Natural killer cell (primary cell): ENCODE results near the gene ABCG1. TPM values are rescaled to one million over a fixed set of nuclear protein-coding genes. Genes with fewer than 3 reads are reported as not detected.
A peak's percentile ranks its signal among the peaks of the same experiment; 100 is the strongest.

ENCODE experiments used
- ATAC-seq, 3 donors: fragments of 150-1000 bp in 2 of 3; fragments of 200-7000 bp in 1 of 3; cut with Tn5 transposase; 1 replicate in 1 of 3; 2 replicates in 2 of 3; pipeline ENCODE4 v1.10.0; 2021; ENCODE audit warnings: mild to moderate bottlenecking in 2 of 3, moderate library complexity in 2 of 3
- DNase-seq, 2 donors: peaks; one replicate each; pipeline versions ENCODE4 v3.0.0 to v3.0.0-alpha.2; 2013 to 2021; ENCODE audit warnings: mixed read lengths in 1 of 2
- H3K27ac ChIP-seq: one replicate; pipeline ENCODE4 v1.5.1; 2013; ENCODE audit warnings: mild to moderate bottlenecking, low read length
- H3K27me3 ChIP-seq: one replicate; pipeline ENCODE4 v1.6.1; 2013; ENCODE audit warnings: low read length; ENCODE audit not compliant: control insufficient read depth, insufficient read depth
- H3K36me3 ChIP-seq: one replicate; pipeline ENCODE4 v1.6.1; 2013; ENCODE audit warnings: low read length; ENCODE audit not compliant: control insufficient read depth, insufficient read depth
- H3K4me1 ChIP-seq: one replicate; pipeline ENCODE4 v1.6.1; 2013; ENCODE audit warnings: low read length; ENCODE audit not compliant: control insufficient read depth, insufficient read depth
- H3K4me3 ChIP-seq: one replicate; pipeline ENCODE4 v1.5.1; 2013; ENCODE audit warnings: low read length
- H3K9me3 ChIP-seq: one replicate; pipeline ENCODE4 v1.6.1; 2013; ENCODE audit warnings: low read length; ENCODE audit not compliant: control insufficient read depth, insufficient read depth
- H3K27ac Mint-ChIP-seq, 2 donors: one replicate each; pipeline ENCODE4 v1.8.0; 2022; ENCODE audit warnings: mild to moderate bottlenecking in 2 of 2, mixed read lengths in 2 of 2, moderate library complexity in 1 of 2
- H3K27me3 Mint-ChIP-seq, 2 donors: one replicate each; pipeline ENCODE4 v1.8.0; 2022; ENCODE audit warnings: low read depth in 2 of 2, mixed read lengths in 2 of 2
- H3K36me3 Mint-ChIP-seq: one replicate; pipeline ENCODE4 v1.8.0; 2022; ENCODE audit warnings: mixed read lengths
- H3K4me1 Mint-ChIP-seq, 2 donors: one replicate each; pipeline ENCODE4 v1.8.0; 2022; ENCODE audit warnings: mixed read lengths in 2 of 2
- H3K4me3 Mint-ChIP-seq: one replicate; pipeline ENCODE4 v1.8.0; 2022; ENCODE audit warnings: mild to moderate bottlenecking, moderate library complexity, mixed read lengths
- H3K9me3 Mint-ChIP-seq, 2 donors: one replicate each; pipeline ENCODE4 v1.8.0; 2022; ENCODE audit warnings: mixed read lengths in 2 of 2
- CTCF ChIP-seq: fragments of 200-600 bp; IDR thresholded peaks from one replicate; pipeline ENCODE4 v1.8.0; 2022; ENCODE audit warnings: antibody characterized with exemption
- WGBS: methylation state at CpG from one replicate; pipeline ENCODE4 v1.1.7; 2013; ENCODE audit warnings: missing lambda C conversion rate; ENCODE audit not compliant: insufficient coverage; 5-methylcytosine and 5-hydroxymethylcytosine counted together
- intact Hi-C: fragments of 100-400 bp; cut with micrococcal nuclease; formaldehyde crosslinking; loops from one replicate; pipeline ENCODE4 v1.14.2; 2022
- total RNA-seq, 4 donors: library from RNA; stranded (reverse); fragments of 120-200 nt in 1 of 4; gene quantifications; one replicate each; pipeline versions ENCODE4 v1.2.3 to v1.2.4, GENCODE V29; 2013 to 2022

Gene ABCG1
- total RNA-seq, 3 donors from 2014 or later (not counting 1 experiment from before 2014, with no cell fraction given), result 10.4 to 14.7 (median 13.8) TPM

- peak overlapping the region; percentile 22 for H3K4me3 Mint-ChIP-seq
- H3K27me3 Mint-ChIP-seq, result no peaks in the 10 kb centered on the region
- Histone ChIP-seq H3K4me1 (peaks cover 82% of the 10 kb centered on the region), H3K27ac (no peak overlapping the region), H3K4me3 (no peak overlapping the region), H3K36me3 (no peaks in the 10 kb centered on the region), H3K9me3 (no peaks in the 10 kb centered on the region), H3K27me3 (no peaks in the 10 kb centered on the region)
- ATAC-seq (no peak), DNase-seq (no peak)
- peaks cover 0 to 2% of the 10 kb centered on the region in 2 donors for H3K9me3 Mint-ChIP-seq
- WGBS, result 64% methylated on average over 4 of the region's 4 CpGs
- peaks cover 80 to 81% of the 10 kb centered on the region in 2 donors for H3K4me1 Mint-ChIP-seq
- H3K36me3 Mint-ChIP-seq, result no peaks in the 10 kb centered on the region
- no peak for TF ChIP-seq CTCF
- H3K27ac Mint-ChIP-seq, result peak overlapping the region; percentile 77 to 87
- intact Hi-C loops, result loop anchor here (1.0 kb wide), 2 partner anchors 32 to 45 kb away; no protein-coding TSS in a partner anchor
Measured at GRCh38 chr21:42188663-42189062, 30.3 kb upstream of the ABCG1 start.

- peak overlapping the region; percentile 73 for H3K4me3 Mint-ChIP-seq
- peak overlapping the region; percentile 64 to 82 for H3K27ac Mint-ChIP-seq
- Histone ChIP-seq H3K27me3 (no peaks in the 10 kb centered on the region), H3K27ac (no peak overlapping the region), H3K4me1 (peaks cover 87% of the 10 kb centered on the region), H3K36me3 (no peaks in the 10 kb centered on the region), H3K9me3 (no peaks in the 10 kb centered on the region), H3K4me3 (no peak overlapping the region)
- ATAC-seq (no peak), DNase-seq (no peak)
- TF ChIP-seq CTCF, result no peak
- H3K36me3 Mint-ChIP-seq, result no peaks in the 10 kb centered on the region
- no peaks in the 10 kb centered on the region for H3K27me3 Mint-ChIP-seq
- intact Hi-C loops, result no loop called here
- 79% methylated on average over 1 of the region's 1 CpG for WGBS
- peaks cover 84 to 86% of the 10 kb centered on the region in 2 donors for H3K4me1 Mint-ChIP-seq
- peaks cover 0 to 2% of the 10 kb centered on the region in 2 donors for H3K9me3 Mint-ChIP-seq
Measured at GRCh38 chr21:42189431-42189830, 29.5 kb upstream of the ABCG1 start.

GRCh38 chr21:42189860-42190485, 29.0 kb upstream of the ABCG1 start:
- ATAC-seq, result peak; percentile 41 to 63 (median 62)
- Histone ChIP-seq H3K4me3 (no peak overlapping the region), H3K4me1 (peaks cover 93% of the 10 kb centered on the region), H3K27me3 (no peaks in the 10 kb centered on the region), H3K36me3 (no peaks in the 10 kb centered on the region), H3K27ac (no peak overlapping the region), H3K9me3 (no peaks in the 10 kb centered on the region)
- peak; percentile 47 to 54 for DNase-seq
- H3K36me3 Mint-ChIP-seq, result no peaks in the 10 kb centered on the region
- intact Hi-C loops, result loop anchor here (5.0 kb wide), 1 partner anchor 38 kb away; no protein-coding TSS in a partner anchor
- peak overlapping the region; percentile 64 to 82 for H3K27ac Mint-ChIP-seq
- H3K4me1 Mint-ChIP-seq, result peaks cover 84 to 91% of the 10 kb centered on the region in 2 donors
- H3K27me3 Mint-ChIP-seq, result no peaks in the 10 kb centered on the region
- 45% methylated on average over 11 of the region's 11 CpGs for WGBS
- no peak for TF ChIP-seq CTCF
- peaks cover 0 to 2% of the 10 kb centered on the region in 2 donors for H3K9me3 Mint-ChIP-seq
- H3K4me3 Mint-ChIP-seq, result peak overlapping the region; percentile 73
